GM12864 (cell line): ENCODE measurements around the gene TASOR2.

Experiments used
- DNase-seq: peaks from one replicate; pipeline ENCODE4 v3.0.0-alpha.2; 2011; ENCODE audit warnings: low read depth
- H3K4me3 ChIP-seq: 2 replicates; pipeline ENCODE4 v1.5.1; 2011; ENCODE audit warnings: mild to moderate bottlenecking, low read depth, low read length, control low read depth
- CTCF ChIP-seq: IDR thresholded peaks from 2 replicates; pipeline ENCODE4 v1.5.1; 2011; ENCODE audit warnings: low read depth, mild to moderate bottlenecking, moderate library complexity, low read length, control low read depth, inconsistent platforms; ENCODE audit errors: missing control alignments

The TASOR2 gene

DNA sequence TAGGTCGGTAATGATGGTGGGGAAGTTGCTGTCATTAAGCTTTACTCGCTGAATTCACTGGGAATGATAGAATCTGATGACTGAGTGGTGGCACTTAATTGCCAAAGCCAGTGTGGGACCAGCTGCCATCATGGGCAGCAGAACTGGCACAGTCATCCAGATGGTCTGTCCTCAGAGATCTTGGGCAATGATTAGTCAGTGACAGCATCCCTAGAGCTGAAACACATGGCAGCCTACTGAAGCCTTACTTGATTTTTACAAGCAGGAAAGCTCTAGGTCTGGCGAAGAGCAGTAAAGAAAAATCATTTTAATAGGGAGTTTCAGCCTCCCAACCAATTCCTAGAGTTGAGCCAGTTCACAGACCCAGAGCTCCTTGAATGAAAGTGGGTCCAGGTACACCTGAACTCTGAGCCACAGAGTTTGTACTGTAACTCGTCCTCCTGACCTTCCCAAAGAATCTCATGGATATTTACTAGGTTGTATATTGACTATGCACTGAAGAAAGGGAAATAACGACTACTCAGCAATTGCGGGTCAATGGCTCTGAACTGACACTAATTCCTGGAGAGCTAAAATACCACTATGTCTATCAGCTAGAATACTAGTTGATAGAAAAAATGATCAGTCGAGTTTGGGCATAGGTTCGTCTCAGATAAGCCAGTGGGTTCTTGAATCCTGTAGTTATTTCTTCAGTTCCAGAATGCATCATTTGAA is 13.8 kb upstream of the TASOR2 start:
- DNase-seq = no peak
- TF ChIP-seq CTCF = no peak
- H3K4me3 ChIP-seq = no peak overlapping the region

DNA sequence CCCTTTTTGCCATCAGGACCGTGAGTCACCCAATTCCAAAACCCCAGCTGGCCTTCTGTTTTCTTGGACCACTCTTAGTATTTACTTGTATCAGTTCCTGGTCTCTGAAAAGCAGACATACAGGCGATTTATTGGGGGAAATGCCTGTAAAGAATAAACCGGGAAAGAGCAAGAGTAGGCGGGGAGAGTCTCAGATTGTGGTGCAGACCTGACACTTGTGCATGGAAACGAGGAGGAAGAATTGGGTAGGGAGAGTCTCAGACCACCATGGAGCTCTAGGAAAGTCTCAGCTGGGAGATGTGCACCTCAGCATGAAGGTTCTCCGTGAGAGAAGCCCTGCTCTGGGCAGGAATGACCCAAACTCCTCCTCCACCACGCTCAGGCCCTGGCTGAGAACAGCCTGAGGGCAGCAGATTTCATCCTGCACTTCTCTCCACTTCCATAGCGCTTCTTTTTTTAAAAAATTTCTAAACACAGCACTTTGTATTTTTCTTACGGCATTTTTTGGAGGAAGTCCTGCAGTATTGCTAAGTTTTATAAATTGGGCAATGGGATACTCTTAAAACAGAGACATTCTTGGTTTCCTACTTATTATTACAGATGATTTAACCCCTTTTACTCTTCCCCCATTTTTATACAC is 6.1 kb upstream of the TASOR2 start:
- no peak for DNase-seq
- no peak for TF ChIP-seq CTCF
- H3K4me3 ChIP-seq = no peak overlapping the region

- no peak for TF ChIP-seq CTCF
- no peak overlapping the region for H3K4me3 ChIP-seq
- DNase-seq = no peak
These were observed 5.6 kb upstream of the TASOR2 start for GRCh38 chr10:5679037-5679435.

GRCh38 chr10:5679606-5680005 is 5.0 kb upstream of the TASOR2 start:
- no peak for TF ChIP-seq CTCF
- no peak overlapping the region for H3K4me3 ChIP-seq
- no peak for DNase-seq

DNA sequence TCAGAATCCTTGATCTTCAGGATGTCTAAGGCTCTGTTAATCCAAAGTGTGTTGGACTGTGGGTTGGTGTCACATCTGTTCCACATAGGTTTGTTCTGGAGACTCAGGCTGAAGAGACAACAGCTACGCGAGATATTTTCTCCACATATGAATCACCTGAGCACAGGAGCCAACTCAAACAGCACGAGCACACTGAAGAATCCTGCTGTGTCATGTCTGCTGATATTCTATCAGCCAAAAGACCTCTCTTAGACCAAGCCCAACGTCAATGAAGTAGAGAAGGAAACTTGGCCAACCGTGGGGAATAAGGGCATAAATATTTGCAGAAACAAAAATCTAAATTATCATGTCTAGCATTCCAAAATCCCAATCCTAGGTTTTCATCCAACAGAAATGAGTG is 2.7 kb upstream of the TASOR2 start:
- H3K4me3 ChIP-seq = no peak overlapping the region
- no peak for TF ChIP-seq CTCF
- no peak for DNase-seq

DNA sequence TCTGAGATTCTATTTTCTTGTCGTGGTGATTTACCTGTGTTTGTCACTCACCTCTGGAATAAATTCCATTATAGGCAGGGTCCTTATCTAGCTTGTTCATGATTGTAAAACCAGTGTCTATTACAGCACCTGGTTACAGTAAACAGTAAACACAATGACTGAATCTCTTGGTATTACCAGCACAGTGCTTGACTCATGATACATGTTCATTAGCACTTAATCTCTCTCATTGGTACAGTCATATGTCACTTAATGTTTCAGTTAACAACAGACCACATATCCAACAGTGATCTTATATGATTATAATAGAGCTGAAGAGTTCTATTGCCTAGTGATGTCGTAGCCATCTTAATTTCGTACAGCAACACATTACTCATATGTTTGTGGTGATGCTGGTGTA is 1.6 kb upstream of the TASOR2 start:
- DNase-seq = no peak
- H3K4me3 ChIP-seq = no peak overlapping the region
- no peak for TF ChIP-seq CTCF
